Heart left ventricle (tissue), 16 donors: Measurements from ENCODE around the gene CHP1. TPM values are rescaled to one million over a fixed set of nuclear protein-coding genes. Genes with fewer than 3 reads are reported as not detected.

Experiments used
- ATAC-seq, 4 donors: fragments of 200-7000 bp; cut with Tn5 transposase; one replicate each; pipeline ENCODE4 v1.9.1; 2020 to 2022; ENCODE audit warnings: moderate library complexity in 4 of 4, mild to moderate bottlenecking in 3 of 4, moderate number of reproducible peaks in 1 of 4
- DNase-seq, 5 donors: peaks; one replicate each; pipeline ENCODE4 v3.0.0-alpha.2; 2020
- H3K27ac ChIP-seq, 12 donors: fragments of 200-600 bp; sonication (generic) in 4 of 12; one replicate each; pipeline versions ENCODE4 v1.5.0 to v1.8.0; 2016 to 2022; ENCODE audit warnings: mild to moderate bottlenecking in 2 of 12
- H3K27me3 ChIP-seq, 9 donors: fragments of 200-600 bp; sonication (generic) in 2 of 9; one replicate each; pipeline versions ENCODE4 v1.5.1 to v1.8.0; 2016 to 2022; ENCODE audit warnings: mild to moderate bottlenecking in 3 of 9
- H3K36me3 ChIP-seq, 9 donors: fragments of 200-600 bp; sonication (generic) in 2 of 9; one replicate each; pipeline versions ENCODE4 v1.5.0 to v1.8.0; 2018 to 2022; ENCODE audit warnings: mild to moderate bottlenecking in 2 of 9
- H3K4me1 ChIP-seq, 12 donors: fragments of 200-600 bp; sonication (generic) in 4 of 12; one replicate each; pipeline versions ENCODE4 v1.5.0 to v1.8.0; 2016 to 2022; ENCODE audit warnings: mild to moderate bottlenecking in 3 of 12
- H3K4me3 ChIP-seq, 12 donors: fragments of 200-600 bp; sonication (generic) in 4 of 12; one replicate each; pipeline versions ENCODE4 v1.5.0 to v1.8.0; 2017 to 2022; ENCODE audit warnings: mild to moderate bottlenecking in 9 of 12, moderate library complexity in 4 of 12
- H3K9me3 ChIP-seq, 12 donors: fragments of 200-600 bp; sonication (generic) in 4 of 12; one replicate each; pipeline versions ENCODE4 v1.5.0 to v1.8.0; 2016 to 2022; ENCODE audit warnings: mild to moderate bottlenecking in 1 of 12
- POLR2A ChIP-seq, 2 donors: fragments of 450-650 bp; IDR thresholded peaks; one replicate each; pipeline ENCODE4 v1.6.1; 2017; ENCODE audit warnings: antibody characterized with exemption in 2 of 2, mild to moderate bottlenecking in 2 of 2, moderate library complexity in 2 of 2
- WGBS, 4 donors: extraction: QIAGEN DNeasy Blood & Tissue Kit in 2 of 4; methylation state at CpG; one replicate each; pipeline versions ENCODE4 v1.1.5 to v1.1.7; 2013 to 2018; 5-methylcytosine and 5-hydroxymethylcytosine counted together
- intact Hi-C, 10 donors: fragments of 100-400 bp; cut with DNase I; formaldehyde crosslinking; loops; one replicate each; pipeline versions ENCODE4 v1.11.1 to v1.14.2; 2022
- polyA plus RNA-seq, 2 donors: library from polyadenylated mRNA; stranded (reverse); fragments of 200-250 nt; gene quantifications; one replicate each; pipeline ENCODE4 v1.2.3, GENCODE V29; 2013
- total RNA-seq, 9 donors: library from RNA; depleted of rRNA in 2 of 9; stranded (reverse); fragments of >200 nt in 2 of 9; fragmentation: NEBNext Ultra II Directional in 3 of 9; extraction: Animal tissue kit (Norgen Biotek cat#: 25700) in 3 of 9; gene quantifications; one replicate each; pipeline versions ENCODE4 v1.1.0 to v1.2.4, GENCODE V29; 2016 to 2023
- TF ChIP-seq, protein P1 (sequence below), 12 donors: fragments of 200-600 bp; sonication (generic) in 4 of 12; IDR thresholded peaks; one replicate each; pipeline versions ENCODE4 v1.5.0 to v1.8.0; 2018 to 2022; ENCODE audit warnings: antibody characterized with exemption in 12 of 12, mild to moderate bottlenecking in 5 of 12
- donor health status: ischemic (EF 13 %, LVEDD 7.1; RV severe dilation, severe dysfunction).
- donor health status: healthy with polysubstance abuse.
- donor health status: DM: no; HTN: yes; CAD: no.
- donor health status: DM: no; HTN: no; CAD: no.
- donor health status: ischemic (EF 25% LVEDD 6.9; RV normal size, moderate dysfunction).
- donor health status: ischemic (EF 25% LVEDD 5.7; RV mildly dilated, moderate dysfunction).
- donor health status: healthy.
- donor health status: DM: yes; HTN: yes; CAD: no.
- donor health status: ischemic (EF 35%, LVEDD 5.7; RV mildly dilated, moderate dysfunction).
- donor health status: nonischemic (EF 11% LVEDD 7.7; RV severe dilation, severe dysfunction).
- donor health status: DM: yes; HTN: yes; CAD: no.
- donor health status: PGD.
- donor health status: ischemic (EF 29% LVEDD 5.4; RV normal size, mild dysfunction).
- donor health status: nonischemic (EF 23%, LVEDD 6.1; RV moderate dilation, normal function).

The CHP1 gene
- total and polyA plus RNA-seq, 11 donors, result 35.5 to 232 (median 119) TPM

GRCh38 chr15:41251411-41251810 is 20.3 kb downstream of the CHP1 start:
- no peak overlapping the region for H3K27ac ChIP-seq
- WGBS, 4 donors, result 94 to 97% (median 95%) methylated on average over 5 of the region's 5 CpGs

DNA sequence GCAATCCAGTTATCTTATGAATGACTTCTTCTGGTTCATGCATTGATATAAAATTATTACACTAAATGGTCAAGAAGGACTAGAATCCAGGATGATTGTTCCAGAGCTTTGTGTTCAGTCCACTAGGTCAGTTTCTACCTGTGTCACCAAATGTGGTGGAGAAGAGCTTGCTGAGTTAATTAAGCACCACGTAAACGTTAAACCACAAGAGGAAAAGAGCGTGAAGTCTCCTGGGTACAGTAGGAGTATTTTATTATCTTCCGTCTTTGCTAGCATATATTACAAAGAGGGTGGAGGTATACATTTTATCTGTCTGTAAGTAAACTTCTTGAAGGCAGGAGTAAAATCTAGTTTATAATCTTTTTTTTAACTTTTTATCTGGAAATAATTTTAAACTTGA is 23.5 kb downstream of the CHP1 start:
- Histone ChIP-seq H3K4me3 (no peak overlapping the region), H3K4me1 (peaks cover 0 to 35% (median 15%) of the 10 kb centered on the region in 12 donors), H3K27ac (no peak overlapping the region), H3K27me3 (no peaks in the 10 kb centered on the region), H3K9me3 (no peaks in the 10 kb centered on the region), H3K36me3 (peaks cover 0 to 70% (median 48%) of the 10 kb centered on the region in 9 donors)
- intact Hi-C loops, result no loop called here
- WGBS, 4 donors, result 83 to 93% (median 90%) methylated on average over 4 of the region's 4 CpGs
- TF ChIP-seq, protein P1, sequence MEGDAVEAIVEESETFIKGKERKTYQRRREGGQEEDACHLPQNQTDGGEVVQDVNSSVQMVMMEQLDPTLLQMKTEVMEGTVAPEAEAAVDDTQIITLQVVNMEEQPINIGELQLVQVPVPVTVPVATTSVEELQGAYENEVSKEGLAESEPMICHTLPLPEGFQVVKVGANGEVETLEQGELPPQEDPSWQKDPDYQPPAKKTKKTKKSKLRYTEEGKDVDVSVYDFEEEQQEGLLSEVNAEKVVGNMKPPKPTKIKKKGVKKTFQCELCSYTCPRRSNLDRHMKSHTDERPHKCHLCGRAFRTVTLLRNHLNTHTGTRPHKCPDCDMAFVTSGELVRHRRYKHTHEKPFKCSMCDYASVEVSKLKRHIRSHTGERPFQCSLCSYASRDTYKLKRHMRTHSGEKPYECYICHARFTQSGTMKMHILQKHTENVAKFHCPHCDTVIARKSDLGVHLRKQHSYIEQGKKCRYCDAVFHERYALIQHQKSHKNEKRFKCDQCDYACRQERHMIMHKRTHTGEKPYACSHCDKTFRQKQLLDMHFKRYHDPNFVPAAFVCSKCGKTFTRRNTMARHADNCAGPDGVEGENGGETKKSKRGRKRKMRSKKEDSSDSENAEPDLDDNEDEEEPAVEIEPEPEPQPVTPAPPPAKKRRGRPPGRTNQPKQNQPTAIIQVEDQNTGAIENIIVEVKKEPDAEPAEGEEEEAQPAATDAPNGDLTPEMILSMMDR (IDR thresholded peaks at IDR 0.05), result no peak
- no peak for TF ChIP-seq POLR2A (IDR thresholded peaks at IDR 0.05)
- DNase-seq, result no peak
- ATAC-seq, result no peak

More at GRCh38 chr15:41251411-41251810, 20.3 kb downstream of the CHP1 start:
- H3K9me3 ChIP-seq, result no peaks in the 10 kb centered on the region
- peaks cover 0 to 62% (median 35%) of the 10 kb centered on the region in 9 donors for H3K36me3 ChIP-seq
- H3K4me1 ChIP-seq, result peaks cover 0 to 13% (median 5%) of the 10 kb centered on the region in 12 donors
- TF ChIP-seq POLR2A (IDR thresholded peaks at IDR 0.05), result no peak
- TF ChIP-seq, protein P1 (IDR thresholded peaks at IDR 0.05), result no peak
- intact Hi-C loops, result no loop called here
- H3K4me3 ChIP-seq, result no peak overlapping the region
- ATAC-seq (no peak), DNase-seq (no peak)
- H3K27me3 ChIP-seq, result no peaks in the 10 kb centered on the region

DNA sequence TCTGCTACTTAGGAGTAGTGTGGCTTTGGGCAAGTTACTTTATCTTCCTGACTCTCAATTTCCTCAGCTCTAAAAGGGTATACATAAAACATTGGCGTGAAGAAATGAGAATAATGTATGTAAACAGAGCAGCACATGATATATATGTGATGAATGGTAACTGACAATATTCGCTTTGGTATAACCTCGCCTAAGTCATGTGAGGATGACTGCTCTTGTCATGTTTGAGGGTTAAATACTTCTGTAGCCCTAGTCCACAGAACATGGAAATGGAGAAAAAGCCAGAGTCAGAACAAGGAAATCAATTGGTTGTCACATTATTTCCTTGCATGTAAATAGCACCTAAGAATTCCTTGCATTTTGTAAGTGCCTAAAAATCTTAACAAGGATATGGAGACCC is 25.0 kb downstream of the CHP1 start:
- intact Hi-C loops, result no loop called here
- no peak overlapping the region for H3K27ac ChIP-seq
- no peak for ATAC-seq

GRCh38 chr15:41256577-41257038 is 25.5 kb downstream of the CHP1 start:
- no peak for TF ChIP-seq POLR2A (IDR thresholded peaks at IDR 0.05)
- TF ChIP-seq, protein P1 (IDR thresholded peaks at IDR 0.05), result no peak
- ATAC-seq (peak in 1 of 4 donors; percentile 58), DNase-seq (no peak)
- intact Hi-C loops, result no loop called here
- Histone ChIP-seq H3K27me3 (no peaks in the 10 kb centered on the region), H3K4me3 (no peak overlapping the region), H3K36me3 (peaks cover 0 to 69% (median 48%) of the 10 kb centered on the region in 9 donors), H3K27ac (peak overlapping the region in 2 of 12 donors; percentile 8 to 26), H3K4me1 (peaks cover 0 to 34% (median 19%) of the 10 kb centered on the region in 12 donors), H3K9me3 (no peaks in the 10 kb centered on the region)
- 66 to 78% (median 71%) methylated on average over 5 of the region's 5 CpGs for WGBS, 4 donors

More for the DNA sequence above, 25.0 kb downstream of the CHP1 start:
- Histone ChIP-seq H3K4me1 (peaks cover 0 to 34% (median 19%) of the 10 kb centered on the region in 12 donors), H3K36me3 (peaks cover 0 to 74% (median 48%) of the 10 kb centered on the region in 9 donors), H3K27me3 (no peaks in the 10 kb centered on the region), H3K4me3 (no peak overlapping the region), H3K9me3 (no peaks in the 10 kb centered on the region)
- WGBS, 4 donors, result 91 to 99% (median 96%) methylated on average over 3 of the region's 3 CpGs
- no peak for TF ChIP-seq POLR2A (IDR thresholded peaks at IDR 0.05)
- TF ChIP-seq, protein P1 (IDR thresholded peaks at IDR 0.05), result no peak
- no peak for DNase-seq
